GM12878 (cell line): ENCODE results near the gene UBXN11. TPM values are rescaled to one million over a fixed set of nuclear protein-coding genes. Genes with fewer than 3 reads are reported as not detected.
A peak's percentile ranks its signal among the peaks of the same experiment; 100 is the strongest.

Experiments
- BACH1 ChIP-seq: fragments of 450-650 bp; IDR thresholded peaks from 2 replicates; pipeline ENCODE4 v1.6.1; 2017; ENCODE audit warnings: mild to moderate bottlenecking, borderline replicate concordance
- BHLHE40 ChIP-seq, 2 experiments: fragments of 450-650 bp in 1 of 2; IDR thresholded peaks; 2 replicates each; pipeline ENCODE4 v1.6.1; 2011 to 2017; ENCODE audit warnings: low read depth in 2 of 2, borderline replicate concordance in 1 of 2, improper control_type of control experiment in 1 of 2, low read length in 1 of 2, mild to moderate bottlenecking in 1 of 2
- CBX3 ChIP-seq: fragments of 200-600 bp; sonication (generic); IDR thresholded peaks from 2 replicates; pipeline ENCODE4 v1.6.1; 2016; ENCODE audit warnings: low read depth, borderline replicate concordance
- CEBPB ChIP-seq, 2 experiments: fragments of 150-350 bp in 1 of 2; IDR thresholded peaks; 2 replicates each; pipeline ENCODE4 v1.6.1; 2012 to 2014; ENCODE audit warnings: low read depth in 2 of 2, low read length in 2 of 2, borderline replicate concordance in 1 of 2, inconsistent platforms in 1 of 2
- DPF2 ChIP-seq: fragments of 450-650 bp; IDR thresholded peaks from 2 replicates; pipeline ENCODE4 v1.6.1; 2017; ENCODE audit warnings: mild to moderate bottlenecking
- EGR1 ChIP-seq, 2 experiments: IDR thresholded peaks; 1 replicate in 1 of 2; 2 replicates in 1 of 2; pipeline ENCODE4 v1.6.1; 2011 to 2012; ENCODE audit warnings: low read depth in 2 of 2, low read length in 2 of 2, borderline replicate concordance in 1 of 2, mild to moderate bottlenecking in 1 of 2, moderate library complexity in 1 of 2
- HDGF ChIP-seq: fragments of 450-650 bp; IDR thresholded peaks from 2 replicates; pipeline ENCODE4 v1.6.1; 2016; ENCODE audit warnings: antibody characterized with exemption
- IKZF1 ChIP-seq: fragments of 450-650 bp; conservative IDR thresholded peaks from 2 replicates; pipeline ENCODE4 v1.6.1; 2017; ENCODE audit warnings: antibody characterized with exemption, mild to moderate bottlenecking
- IRF4 ChIP-seq: IDR thresholded peaks from 2 replicates; pipeline ENCODE4 v1.6.1; 2011; ENCODE audit warnings: low read depth, low read length
- MTA3 ChIP-seq: IDR thresholded peaks from 2 replicates; pipeline ENCODE4 v1.6.1; 2012; ENCODE audit warnings: low read length, inconsistent platforms, borderline replicate concordance
- NR2F1 ChIP-seq: fragments of 450-650 bp; conservative IDR thresholded peaks from 2 replicates; pipeline ENCODE4 v1.6.1; 2017; ENCODE audit warnings: mild to moderate bottlenecking
- POLR2A ChIP-seq: IDR thresholded peaks from 2 replicates; pipeline ENCODE4 v1.6.1; 2011; ENCODE audit warnings: low read depth, mild to moderate bottlenecking, low read length
- POLR2AphosphoS2 ChIP-seq: IDR thresholded peaks from 2 replicates; pipeline ENCODE4 v1.6.1; 2011; ENCODE audit warnings: low read depth, mild to moderate bottlenecking, low read length, improper control_type of control experiment, moderate library complexity
- SPI1 ChIP-seq: IDR thresholded peaks from 2 replicates; pipeline ENCODE4 v1.6.1; 2011; ENCODE audit warnings: low read depth, mild to moderate bottlenecking, low read length, moderate library complexity, borderline replicate concordance; ENCODE audit not compliant: insufficient read depth
- TAF1 ChIP-seq: IDR thresholded peaks from 2 replicates; pipeline ENCODE4 v1.6.1; 2011; ENCODE audit warnings: mild to moderate bottlenecking, low read depth, low read length, borderline replicate concordance
- WRNIP1 ChIP-seq: IDR thresholded peaks from 2 replicates; pipeline ENCODE4 v1.6.1; 2011; ENCODE audit warnings: low read depth, low read length, improper control_type of control experiment, borderline replicate concordance
- ZNF217 ChIP-seq: fragments of 450-650 bp; IDR thresholded peaks from 2 replicates; pipeline ENCODE4 v1.6.1; 2017; ENCODE audit warnings: antibody characterized with exemption, mild to moderate bottlenecking
- polyA plus RNA-seq, 11 experiments: library from polyadenylated mRNA; depleted of rRNA in 4 of 11; unstranded in 6 of 11; stranded (reverse) in 5 of 11; fragments of >200 nt; fragmentation: Nextera tagmentation in 4 of 11; fragmentation: Illumina TruSeq in 1 of 11; extraction: Ambion mirVana in 4 of 11; extraction: Trizol in 1 of 11; gene quantifications; 1 replicate in 1 of 11; 2 replicates in 10 of 11; pipeline versions ENCODE4 v1.2.1 to v1.2.3, GENCODE V29; 2011 to 2016; ENCODE audit warnings: inconsistent platforms in 2 of 11, missing spikeins in 2 of 11, low read depth in 1 of 11
- total RNA-seq, 4 experiments: library from RNA; depleted of rRNA in 3 of 4; stranded (reverse); fragments of >200 nt in 3 of 4; fragmentation: Illumina TruSeq in 1 of 4; extraction: Trizol in 1 of 4; gene quantifications; 2 replicates each; pipeline versions ENCODE4 v1.2.1 to v1.2.3, GENCODE V29; 2013 to 2021
- TF ChIP-seq, protein P1 (sequence below): IDR thresholded peaks from 2 replicates; pipeline ENCODE4 v1.6.1; 2011; ENCODE audit warnings: borderline replicate concordance, low read depth, mild to moderate bottlenecking, moderate library complexity, mixed read lengths, low read length; ENCODE audit not compliant: insufficient read depth; ENCODE audit errors: extremely low read length
- TF ChIP-seq, protein P2 (sequence below): IDR thresholded peaks from 2 replicates; pipeline ENCODE4 v1.6.1; 2012; ENCODE audit warnings: low read depth, low read length, improper control_type of control experiment
- TF ChIP-seq, protein P3 (sequence below): IDR thresholded peaks from 2 replicates; pipeline ENCODE4 v1.6.1; 2012; ENCODE audit warnings: low read depth, low read length, improper control_type of control experiment
- TF ChIP-seq, protein P4 (sequence below): fragments of 450-650 bp; formaldehyde crosslinking; IDR thresholded peaks from 2 replicates; pipeline ENCODE4 v1.4.0; 2020; ENCODE audit warnings: mild to moderate bottlenecking, moderate library complexity
- TF ChIP-seq, protein P5 (sequence below): IDR thresholded peaks from 2 replicates; pipeline ENCODE4 v1.6.1; 2011; ENCODE audit warnings: low read depth, low read length, improper control_type of control experiment, borderline replicate concordance

UBXN11 gene
- total and polyA plus RNA-seq, 10 of the 15 experiments (the other 5 are each of a cell fraction or from before 2014, with no cell fraction given): 0.32 to 34.4 (median 9.6) TPM

DNA sequence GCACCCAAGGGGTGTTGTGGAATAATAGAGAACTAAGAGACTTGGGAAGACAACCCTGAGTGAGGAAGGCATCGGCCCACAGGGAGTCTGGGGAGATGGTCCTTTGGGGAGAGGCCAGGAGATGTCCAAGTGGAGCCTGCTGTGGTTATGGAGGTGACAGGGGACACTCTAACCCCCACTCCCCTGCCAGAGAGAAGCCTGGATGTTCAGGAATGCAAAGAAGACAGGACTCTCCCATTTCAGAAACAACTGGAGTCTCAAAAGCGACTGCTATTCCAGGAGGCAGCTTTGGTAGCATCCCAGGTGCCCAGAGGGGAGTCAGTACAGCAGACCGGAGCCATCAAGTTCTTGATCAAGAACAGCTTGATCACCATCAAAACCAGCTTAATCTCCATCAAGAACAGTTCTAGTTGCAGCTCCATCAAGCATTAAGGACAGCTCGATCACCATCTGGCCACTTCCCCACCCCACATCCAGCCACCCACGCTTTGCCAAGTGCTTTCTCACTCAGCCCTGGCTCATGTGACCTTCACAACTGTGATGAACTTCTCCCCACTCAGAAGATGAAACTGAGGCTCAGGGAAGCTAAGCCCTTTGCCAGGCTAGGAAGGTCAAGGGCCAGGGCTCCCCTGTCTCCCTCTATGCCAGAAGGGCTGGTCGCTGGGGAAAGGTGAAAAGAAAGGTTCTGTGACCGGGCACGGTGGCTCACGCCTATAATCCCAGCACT, 12.1 kb upstream of the UBXN11 start (continued):
- TF ChIP-seq, protein P1, sequence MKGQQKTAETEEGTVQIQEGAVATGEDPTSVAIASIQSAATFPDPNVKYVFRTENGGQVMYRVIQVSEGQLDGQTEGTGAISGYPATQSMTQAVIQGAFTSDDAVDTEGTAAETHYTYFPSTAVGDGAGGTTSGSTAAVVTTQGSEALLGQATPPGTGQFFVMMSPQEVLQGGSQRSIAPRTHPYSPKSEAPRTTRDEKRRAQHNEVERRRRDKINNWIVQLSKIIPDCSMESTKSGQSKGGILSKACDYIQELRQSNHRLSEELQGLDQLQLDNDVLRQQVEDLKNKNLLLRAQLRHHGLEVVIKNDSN: peak; percentile 60
- TF ChIP-seq, protein P2, sequence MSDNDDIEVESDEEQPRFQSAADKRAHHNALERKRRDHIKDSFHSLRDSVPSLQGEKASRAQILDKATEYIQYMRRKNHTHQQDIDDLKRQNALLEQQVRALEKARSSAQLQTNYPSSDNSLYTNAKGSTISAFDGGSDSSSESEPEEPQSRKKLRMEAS: peak; percentile 30; the same call in 1 of the 2 replicates
- peak; percentile 31; the same call in 1 of the 2 replicates for TF ChIP-seq ZNF217
- TF ChIP-seq BHLHE40 (IDR thresholded peaks at IDR 0.05; ENCODE audit: borderline replicate concordance in 1 of 2, low read depth in 2 of 2, low read length in 1 of 2): peak; percentile 73 to 76; a peak in 3 of 4 replicates
- TF ChIP-seq CEBPB (IDR thresholded peaks at IDR 0.05; ENCODE audit: borderline replicate concordance in 1 of 2, low read depth in 2 of 2, low read length in 2 of 2): no peak
- peak; percentile 49 to 98 for TF ChIP-seq EGR1 (IDR thresholded peaks at IDR 0.05; ENCODE audit: borderline replicate concordance in 1 of 2, low read depth in 2 of 2, low read length in 2 of 2)
- TF ChIP-seq, protein P3, sequence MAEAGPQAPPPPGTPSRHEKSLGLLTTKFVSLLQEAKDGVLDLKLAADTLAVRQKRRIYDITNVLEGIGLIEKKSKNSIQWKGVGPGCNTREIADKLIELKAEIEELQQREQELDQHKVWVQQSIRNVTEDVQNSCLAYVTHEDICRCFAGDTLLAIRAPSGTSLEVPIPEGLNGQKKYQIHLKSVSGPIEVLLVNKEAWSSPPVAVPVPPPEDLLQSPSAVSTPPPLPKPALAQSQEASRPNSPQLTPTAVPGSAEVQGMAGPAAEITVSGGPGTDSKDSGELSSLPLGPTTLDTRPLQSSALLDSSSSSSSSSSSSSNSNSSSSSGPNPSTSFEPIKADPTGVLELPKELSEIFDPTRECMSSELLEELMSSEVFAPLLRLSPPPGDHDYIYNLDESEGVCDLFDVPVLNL: no peak
- peak; percentile 30; the same call in 1 of the 2 replicates for TF ChIP-seq BACH1
- TF ChIP-seq NR2F1: peak; percentile 77; the same call in 1 of the 2 replicates
- TF ChIP-seq POLR2A: peak; percentile 44
- TF ChIP-seq, protein P4, sequence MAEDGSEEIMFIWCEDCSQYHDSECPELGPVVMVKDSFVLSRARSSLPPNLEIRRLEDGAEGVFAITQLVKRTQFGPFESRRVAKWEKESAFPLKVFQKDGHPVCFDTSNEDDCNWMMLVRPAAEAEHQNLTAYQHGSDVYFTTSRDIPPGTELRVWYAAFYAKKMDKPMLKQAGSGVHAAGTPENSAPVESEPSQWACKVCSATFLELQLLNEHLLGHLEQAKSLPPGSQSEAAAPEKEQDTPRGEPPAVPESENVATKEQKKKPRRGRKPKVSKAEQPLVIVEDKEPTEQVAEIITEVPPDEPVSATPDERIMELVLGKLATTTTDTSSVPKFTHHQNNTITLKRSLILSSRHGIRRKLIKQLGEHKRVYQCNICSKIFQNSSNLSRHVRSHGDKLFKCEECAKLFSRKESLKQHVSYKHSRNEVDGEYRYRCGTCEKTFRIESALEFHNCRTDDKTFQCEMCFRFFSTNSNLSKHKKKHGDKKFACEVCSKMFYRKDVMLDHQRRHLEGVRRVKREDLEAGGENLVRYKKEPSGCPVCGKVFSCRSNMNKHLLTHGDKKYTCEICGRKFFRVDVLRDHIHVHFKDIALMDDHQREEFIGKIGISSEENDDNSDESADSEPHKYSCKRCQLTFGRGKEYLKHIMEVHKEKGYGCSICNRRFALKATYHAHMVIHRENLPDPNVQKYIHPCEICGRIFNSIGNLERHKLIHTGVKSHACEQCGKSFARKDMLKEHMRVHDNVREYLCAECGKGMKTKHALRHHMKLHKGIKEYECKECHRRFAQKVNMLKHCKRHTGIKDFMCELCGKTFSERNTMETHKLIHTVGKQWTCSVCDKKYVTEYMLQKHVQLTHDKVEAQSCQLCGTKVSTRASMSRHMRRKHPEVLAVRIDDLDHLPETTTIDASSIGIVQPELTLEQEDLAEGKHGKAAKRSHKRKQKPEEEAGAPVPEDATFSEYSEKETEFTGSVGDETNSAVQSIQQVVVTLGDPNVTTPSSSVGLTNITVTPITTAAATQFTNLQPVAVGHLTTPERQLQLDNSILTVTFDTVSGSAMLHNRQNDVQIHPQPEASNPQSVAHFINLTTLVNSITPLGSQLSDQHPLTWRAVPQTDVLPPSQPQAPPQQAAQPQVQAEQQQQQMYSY (CRISPR knock-in tag): no peak
- 0 out of 2 replicates have a peak, but pooled peaks have one; percentile 39 for TF ChIP-seq POLR2AphosphoS2
- peak; percentile 46 for TF ChIP-seq IKZF1
- TF ChIP-seq IRF4: 0 out of 2 replicates have a peak, but pooled peaks have one; percentile 26
- TF ChIP-seq SPI1: peak; percentile 65; the same call in 1 of the 2 replicates
- 0 out of 2 replicates have a peak, but pooled peaks have one; percentile 1 for TF ChIP-seq TAF1
- TF ChIP-seq MTA3: peak; percentile 77; the same call in 1 of the 2 replicates
- TF ChIP-seq, protein P5, sequence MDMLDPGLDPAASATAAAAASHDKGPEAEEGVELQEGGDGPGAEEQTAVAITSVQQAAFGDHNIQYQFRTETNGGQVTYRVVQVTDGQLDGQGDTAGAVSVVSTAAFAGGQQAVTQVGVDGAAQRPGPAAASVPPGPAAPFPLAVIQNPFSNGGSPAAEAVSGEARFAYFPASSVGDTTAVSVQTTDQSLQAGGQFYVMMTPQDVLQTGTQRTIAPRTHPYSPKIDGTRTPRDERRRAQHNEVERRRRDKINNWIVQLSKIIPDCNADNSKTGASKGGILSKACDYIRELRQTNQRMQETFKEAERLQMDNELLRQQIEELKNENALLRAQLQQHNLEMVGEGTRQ: peak; percentile 47
- peak; percentile 31; the same call in 1 of the 2 replicates for TF ChIP-seq WRNIP1
- no peak for TF ChIP-seq CBX3
- peak; percentile 25; the same call in 1 of the 2 replicates for TF ChIP-seq DPF2
- TF ChIP-seq HDGF: 0 out of 2 replicates have a peak, but pooled peaks have one; percentile 28
